GM19238 (cell line): ENCODE results near the gene SEPTIN1.
"Not testable (repeated sequence)": the region's sequence is repeated elsewhere in the genome, so short reads cannot be mapped to it uniquely, and the experiment has no call there.

Experiments
- DNase-seq: peaks from one replicate; pipeline ENCODE4 v3.0.0; 2011; ENCODE audit warnings: low spot score; ENCODE audit not compliant: insufficient read length

SEPTIN1 gene

GRCh38 chr16:30401768-30402425 is 19.5 kb upstream of the SEPTIN1 start:
- no peak for DNase-seq

- DNase-seq = no peak
These were observed 17.2 kb upstream of the SEPTIN1 start for GRCh38 chr16:30399435-30400186.

- DNase-seq = no peak
These were observed 16.5 kb upstream of the SEPTIN1 start for GRCh38 chr16:30398661-30399434.

DNA sequence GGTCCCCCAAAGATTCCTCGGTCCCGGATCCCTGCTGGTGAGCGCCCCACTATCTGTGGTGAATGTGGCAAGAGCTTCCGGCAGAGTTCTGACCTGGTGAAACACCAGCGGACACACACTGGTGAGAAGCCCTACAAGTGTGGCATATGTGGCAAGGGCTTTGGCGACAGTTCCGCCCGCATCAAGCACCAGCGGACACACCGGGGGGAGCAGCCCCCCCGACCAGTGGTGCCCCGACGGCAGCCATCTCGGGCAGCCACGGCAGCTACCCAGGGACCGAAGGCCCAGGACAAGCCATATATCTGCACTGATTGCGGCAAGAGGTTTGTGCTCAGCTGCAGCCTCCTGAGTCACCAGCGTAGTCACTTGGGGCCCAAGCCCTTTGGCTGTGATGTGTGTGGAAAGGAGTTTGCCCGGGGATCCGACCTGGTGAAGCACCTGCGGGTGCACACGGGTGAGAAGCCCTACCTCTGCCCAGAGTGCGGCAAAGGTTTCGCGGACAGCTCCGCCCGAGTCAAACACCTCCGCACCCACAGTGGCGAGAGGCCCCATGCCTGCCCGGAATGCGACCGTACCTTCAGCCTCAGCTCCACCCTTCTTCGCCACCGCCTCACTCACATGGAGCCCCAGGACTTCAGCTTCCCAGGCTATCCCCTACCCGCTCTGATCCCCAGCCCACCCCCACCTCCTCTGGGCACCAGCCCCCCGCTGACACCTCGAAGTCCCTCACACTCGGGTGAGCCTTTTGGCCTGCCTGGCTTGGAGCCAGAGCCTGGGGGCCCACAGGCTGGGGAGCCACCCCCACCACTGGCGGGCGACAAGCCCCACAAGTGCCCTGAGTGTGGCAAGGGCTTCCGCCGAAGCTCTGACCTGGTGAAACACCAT is 15.7 kb upstream of the SEPTIN1 start:
- no peak for DNase-seq

- DNase-seq = no peak
These were observed 14.7 kb upstream of the SEPTIN1 start for GRCh38 chr16:30397056-30397455.

GRCh38 chr16:30396627-30397026 is 14.3 kb upstream of the SEPTIN1 start:
- DNase-seq = not testable (repeated sequence)

DNA sequence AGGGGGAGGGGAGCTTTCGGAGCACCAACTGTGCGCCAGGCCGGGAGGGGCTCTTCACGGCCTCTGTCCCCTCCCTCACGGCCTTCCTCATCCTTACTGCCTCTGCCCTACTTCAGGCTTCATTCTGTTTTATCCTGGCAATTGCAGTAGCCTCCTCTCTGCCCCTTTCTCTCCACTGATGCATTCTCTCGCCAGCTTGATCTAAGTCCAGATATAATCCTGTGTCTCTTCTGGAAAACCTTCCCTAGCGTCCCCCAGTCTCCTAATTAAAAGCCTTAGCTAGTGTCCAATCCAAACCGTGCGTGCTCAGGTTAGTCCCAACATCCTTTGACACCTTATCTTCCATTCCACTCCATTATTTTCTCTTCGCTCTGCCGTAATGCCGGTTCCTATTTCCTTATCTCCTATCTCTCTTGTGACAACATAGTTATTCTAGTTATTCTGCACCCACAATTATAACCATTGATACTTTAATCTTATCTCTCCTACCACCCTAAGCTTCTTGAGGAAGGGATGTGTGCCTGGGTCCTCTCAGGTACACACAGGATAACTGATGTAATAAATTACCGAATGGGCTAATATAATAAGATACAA is 13.7 kb upstream of the SEPTIN1 start:
- no peak for DNase-seq

- peak; percentile 77 for DNase-seq
These were observed 13.0 kb upstream of the SEPTIN1 start, which contains the start of gene ZNF48 for GRCh38 chr16:30395155-30395991. Gene ZNF48, plus strand, starts transcription at chr16:30395420. Its CDS starts 375 bp downstream, at chr16:30395795.

DNA sequence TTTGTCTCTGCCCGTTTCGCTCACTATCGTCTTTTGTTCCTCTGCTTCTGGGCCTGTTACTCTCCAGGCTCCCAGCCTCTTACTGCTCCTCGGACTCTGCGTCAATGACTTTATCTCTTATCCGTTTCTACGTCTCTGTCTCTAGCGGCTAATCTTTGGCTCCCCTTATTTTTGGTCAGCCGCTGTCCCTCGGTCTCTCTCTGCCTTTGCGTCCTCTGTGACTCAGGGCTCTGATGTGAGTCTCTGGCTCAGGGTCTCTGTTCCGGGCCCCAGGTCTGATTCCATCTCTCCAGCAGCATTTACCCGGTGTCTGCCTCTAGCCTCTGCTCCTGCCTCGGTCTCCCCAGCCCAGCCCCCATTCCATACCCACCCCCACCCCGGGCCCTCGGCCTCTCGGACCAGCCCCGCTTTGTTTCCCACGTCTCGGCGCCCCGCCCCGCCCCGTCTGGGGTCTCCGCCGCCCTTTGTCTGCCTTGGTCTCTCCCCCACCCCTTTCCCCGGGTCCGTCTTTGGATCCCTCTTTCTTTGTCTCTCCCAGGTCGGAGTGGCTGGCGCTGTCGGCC is 12.3 kb upstream of the SEPTIN1 start:
- no peak for DNase-seq

- no peak for DNase-seq
These were observed 1.2 kb upstream of the SEPTIN1 start for GRCh38 chr16:30383521-30383920.

DNA sequence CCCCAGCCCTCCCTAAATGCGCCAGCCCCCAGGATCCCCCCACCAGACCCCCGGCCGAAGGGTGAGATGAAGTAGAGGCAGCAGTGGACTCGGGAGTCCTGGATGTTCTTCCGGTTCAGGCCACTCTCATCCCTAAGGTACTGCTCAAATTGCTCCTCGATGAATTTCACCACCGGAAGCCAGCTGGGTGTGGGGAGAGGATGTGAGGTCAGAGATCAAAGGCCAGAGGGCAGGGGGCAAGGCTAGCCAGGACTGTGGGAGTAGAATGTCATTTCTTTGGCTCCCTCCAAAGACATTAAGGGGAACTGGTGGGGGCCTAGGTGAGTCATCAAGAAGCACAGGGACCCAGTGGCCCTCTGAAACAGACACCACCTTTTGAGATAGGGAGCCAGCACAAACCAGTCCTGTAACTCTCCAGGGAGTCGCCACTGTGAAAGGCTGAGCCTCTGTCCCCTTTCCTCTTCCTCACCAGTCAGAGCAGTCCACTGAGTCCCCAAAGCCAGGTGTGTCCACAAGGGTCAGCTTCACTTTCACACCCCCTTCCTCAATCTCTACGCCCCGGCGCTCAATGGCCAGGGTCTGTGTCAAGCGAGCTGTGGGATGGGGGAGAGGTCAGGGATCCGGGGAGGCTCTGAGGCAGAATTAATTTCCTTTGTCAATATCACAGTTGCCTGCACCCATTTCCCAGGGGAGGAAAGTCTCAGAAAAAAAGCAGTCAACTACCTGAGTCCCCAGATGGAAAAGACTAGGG is 895 bp downstream of the SEPTIN1 start:
- no peak for DNase-seq

DNA sequence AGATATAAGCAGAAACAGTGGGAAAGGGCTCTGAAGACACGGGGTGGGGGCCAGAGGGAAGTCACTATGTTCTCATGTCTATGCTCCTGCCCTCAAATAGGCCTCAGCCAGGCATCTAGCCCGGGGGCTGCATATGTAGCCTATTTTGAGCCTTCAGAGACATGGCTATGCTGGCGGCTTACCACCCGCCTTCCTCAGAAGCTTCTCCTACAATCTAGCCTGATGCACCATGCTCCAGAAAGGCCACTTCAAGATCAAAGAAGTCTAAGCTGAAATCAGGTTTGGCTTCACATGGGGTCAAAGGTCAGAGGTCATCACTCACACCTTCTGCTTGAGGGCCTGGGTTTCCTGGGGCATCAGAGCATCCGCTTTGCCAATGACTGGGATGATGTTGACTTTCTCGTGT is 1.6 kb downstream of the SEPTIN1 start:
- no peak for DNase-seq

GRCh38 chr16:30380072-30380802 is 2.1 kb downstream of the SEPTIN1 start:
- no peak for DNase-seq

DNA sequence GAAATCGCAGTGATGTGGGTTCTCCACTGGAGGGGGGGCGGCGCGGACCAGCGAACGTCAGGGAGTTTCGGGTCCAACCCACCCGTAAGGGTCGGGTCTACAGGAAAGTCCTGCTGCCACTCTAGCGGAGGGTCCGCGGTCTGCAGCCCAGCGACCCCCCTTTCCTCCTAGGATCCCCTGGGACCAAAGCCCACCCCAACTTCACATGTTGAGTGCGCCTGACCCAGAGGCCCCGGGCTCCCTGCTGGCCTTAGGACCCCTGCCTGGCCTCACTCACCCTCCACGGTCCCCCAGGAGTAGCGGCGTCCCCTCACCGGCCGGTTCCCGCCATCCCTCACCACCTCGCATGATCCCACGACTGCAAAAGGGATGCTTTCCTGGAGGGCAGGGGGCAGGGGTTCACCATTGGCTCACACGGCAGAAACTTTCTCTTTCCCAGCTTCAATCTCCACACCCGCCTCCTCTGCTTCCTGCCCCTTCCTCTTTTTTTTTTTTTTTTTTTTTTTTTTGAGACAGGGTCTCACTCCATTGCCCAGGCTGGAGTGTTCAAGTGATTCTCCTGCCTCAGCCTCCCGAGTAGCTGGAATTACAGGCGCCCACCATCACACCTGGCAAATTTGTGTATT is 3.1 kb downstream of the SEPTIN1 start:
- DNase-seq = no peak

GRCh38 chr16:30378236-30379157 is 3.9 kb downstream of the SEPTIN1 start:
- peak; percentile 95 for DNase-seq

- peak; percentile 70 for DNase-seq
These were observed 4.5 kb downstream of the SEPTIN1 start for GRCh38 chr16:30377812-30378235.
